GM12878 (cell line): Measurements from ENCODE around the gene SETD5. TPM values are rescaled to one million over a fixed set of nuclear protein-coding genes. Genes with fewer than 3 reads are reported as not detected.

ENCODE experiments used
- ATAC-seq: fragments of 200-7000 bp; cut with Tn5 transposase; 3 replicates; pipeline ENCODE4 v1.9.1; 2020; ENCODE audit warnings: mild to moderate bottlenecking, moderate library complexity
- BruUV-seq: library from RNA; stranded (reverse); fragments of 400-500 nt; replicated peaks from 2 replicates; lab custom pipeline; 2021; lab: Mats Ljungman, UMichigan
- CTCF ChIA-PET: fragments of 300-600 bp; sonication (Branson Sonifier 250); formaldehyde crosslinking; extraction: SDS; loops from one replicate; lab custom pipeline; 2021; ENCODE audit warnings: inconsistent platforms; lab: Yijun Ruan, JAX
- POLR2A ChIA-PET: fragments of 350-600 bp; formaldehyde crosslinking; extraction: SDS; loops from one replicate; lab custom pipeline; 2021; ENCODE audit warnings: inconsistent platforms; lab: Charles Lee
- RAD21 ChIA-PET: fragments of 300-600 bp; sonication (Branson Sonifier 250); formaldehyde crosslinking; loops from one replicate; lab custom pipeline; 2023; ENCODE audit warnings: antibody characterized with exemption; ENCODE audit not compliant: unreplicated experiment; lab: Charles Lee
- SMC1A ChIA-PET: fragments of 300-600 bp; sonication (Branson Sonifier 250); formaldehyde crosslinking; loops from one replicate; lab custom pipeline; 2023; ENCODE audit not compliant: unreplicated experiment, uncharacterized antibody; lab: Charles Lee
- DNase-seq: peaks from one replicate; pipeline ENCODE4 v3.0.0-alpha.2; 2011; ENCODE audit warnings: low read depth, low spot score
- FAIRE-seq: peaks from 3 replicates; lab custom pipeline; 2011; peaks lifted over from hg19 to GRCh38; lab: Jason Lieb, UNC
- H2AFZ ChIP-seq: 2 replicates; pipeline ENCODE4 v1.6.0; 2011; ENCODE audit warnings: low read depth, low read length, control low read depth; ENCODE audit not compliant: control insufficient read depth
- H3K27ac ChIP-seq: 2 replicates; pipeline ENCODE4 v1.5.1; 2011; ENCODE audit warnings: control low read depth; ENCODE audit not compliant: control insufficient read depth, insufficient read depth
- H3K27me3 ChIP-seq, 2 experiments: replicated peaks in 1 of 2; 2 replicates each; pipeline versions ENCODE4 v1.6.0 to v1.6.1; 2011; ENCODE audit warnings: low read length in 1 of 2; ENCODE audit not compliant: control insufficient read depth in 2 of 2, insufficient read depth in 2 of 2
- H3K36me3 ChIP-seq, 2 experiments: 2 replicates each; pipeline ENCODE4 v1.5.1; 2011; ENCODE audit warnings: low read length in 1 of 2; ENCODE audit not compliant: control insufficient read depth in 2 of 2, insufficient read depth in 2 of 2
- H3K4me1 ChIP-seq: 2 replicates; pipeline ENCODE4 v1.6.1; 2011; ENCODE audit warnings: mild to moderate bottlenecking, low read length, moderate library complexity, mixed read lengths; ENCODE audit not compliant: control insufficient read depth, insufficient read depth
- H3K4me2 ChIP-seq: 2 replicates; pipeline ENCODE4 v1.6.0; 2011; ENCODE audit warnings: control low read depth; ENCODE audit not compliant: control insufficient read depth, insufficient read depth
- H3K4me3 ChIP-seq: fragments of 200-600 bp; sonication (generic); 2 replicates; pipeline ENCODE4 v1.5.1; 2016
- H3K79me2 ChIP-seq: 2 replicates; pipeline ENCODE4 v1.6.0; 2011; ENCODE audit warnings: low read length; ENCODE audit not compliant: control insufficient read depth, insufficient read depth
- H3K9ac ChIP-seq: 2 replicates; pipeline ENCODE4 v1.8.0; 2011; ENCODE audit warnings: low read length, control low read depth, mixed read lengths; ENCODE audit not compliant: control insufficient read depth, insufficient read depth
- H3K9me3 ChIP-seq: replicated peaks from 3 replicates; pipeline ENCODE4 v1.5.1; 2011; ENCODE audit warnings: mild to moderate bottlenecking, low read length; ENCODE audit not compliant: control insufficient read depth, insufficient read depth
- H4K20me1 ChIP-seq: 2 replicates; pipeline ENCODE4 v1.6.0; 2011; ENCODE audit not compliant: control insufficient read depth, insufficient read depth
- E2F4 ChIP-seq: IDR thresholded peaks from 2 replicates; pipeline ENCODE4 v1.6.1; 2012; ENCODE audit warnings: low read depth, low read length, improper control_type of control experiment
- NR2C2 ChIP-seq: IDR thresholded peaks from 2 replicates; pipeline ENCODE4 v1.6.1; 2011; ENCODE audit warnings: borderline replicate concordance, low read depth; ENCODE audit not compliant: control insufficient read depth, insufficient read length
- STAT3 ChIP-seq: IDR thresholded peaks from 2 replicates; pipeline ENCODE4 v1.6.1; 2011; ENCODE audit warnings: low read depth, low read length, improper control_type of control experiment
- ZBTB11 ChIP-seq: fragments of 450-650 bp; formaldehyde crosslinking; IDR thresholded peaks from 2 replicates; pipeline ENCODE4 v1.5.0; 2022; ENCODE audit warnings: mild to moderate bottlenecking, missing genetic modification characterization
- WGBS: methylation state at CpG from one replicate; pipeline ENCODE4 v1.1.6; 2016; ENCODE audit warnings: low lambda C conversion rate; ENCODE audit not compliant: insufficient replicate concordance, insufficient coverage; ENCODE audit errors: missing lambda C conversion rate; 5-methylcytosine and 5-hydroxymethylcytosine counted together
- in situ Hi-C: fragments of 300-500 bp; cut with MboI; formaldehyde crosslinking; loops from 9 replicates; pipeline ENCODE4 v1.14.3; 2018; ENCODE audit warnings: mixed read lengths
- intact Hi-C: fragments of 100-400 bp; cut with micrococcal nuclease; formaldehyde crosslinking; loops from one replicate; pipeline ENCODE4 v1.14.2; 2022; ENCODE audit not compliant: unreplicated experiment
- polyA plus RNA-seq, 11 experiments: library from polyadenylated mRNA; depleted of rRNA in 4 of 11; unstranded in 6 of 11; stranded (reverse) in 5 of 11; fragments of >200 nt; fragmentation: Nextera tagmentation in 4 of 11; fragmentation: Illumina TruSeq in 1 of 11; extraction: Ambion mirVana in 4 of 11; extraction: Trizol in 1 of 11; gene quantifications; 1 replicate in 1 of 11; 2 replicates in 10 of 11; pipeline versions ENCODE4 v1.2.1 to v1.2.3, GENCODE V29; 2011 to 2016; ENCODE audit warnings: inconsistent platforms in 2 of 11, missing spikeins in 2 of 11, low read depth in 1 of 11
- total RNA-seq, 4 experiments: library from RNA; depleted of rRNA in 3 of 4; stranded (reverse); fragments of >200 nt in 3 of 4; fragmentation: Illumina TruSeq in 1 of 4; extraction: Trizol in 1 of 4; gene quantifications; 2 replicates each; pipeline versions ENCODE4 v1.2.1 to v1.2.3, GENCODE V29; 2013 to 2021

The SETD5 gene
- total and polyA plus RNA-seq, 10 of the 15 experiments (the other 5 are each of a cell fraction or from before 2014, with no cell fraction given): 8.2 to 94.0 (median 55.4) TPM

GRCh38 chr3:9411302-9411701 lies 13.9 kb downstream of the SETD5 start:
- no peak overlapping the region for H3K27ac ChIP-seq
- POLR2A ChIA-PET: interaction anchor here (0.7 to 2.8 kb wide), 3 partner anchors 12 to 34 kb away, joined by 3 to 18 read pairs (median 9); partner anchors contain the start of gene SETD5
- 91% methylated on average over 1 of the region's 1 CpG for WGBS

More at GRCh38 chr3:9411302-9411701, 13.9 kb downstream of the SETD5 start:
- no TSS peak for BruUV-seq
- TF ChIP-seq NR2C2: no peak
- TF ChIP-seq STAT3: no peak
- TF ChIP-seq E2F4: no peak
- TF ChIP-seq ZBTB11: no peak
- TF ChIP-seq, all 136 proteins: peak for 0
- no peak overlapping the region for H3K4me3 ChIP-seq
- CTCF ChIA-PET: interaction anchor here (0.6 to 1.3 kb wide), 3 partner anchors 8 to 439 kb away, joined by 3 read pairs; no protein-coding TSS in a partner anchor
- H3K4me1 ChIP-seq: peaks cover 4% of the 10 kb centered on the region; the same call in 1 of the 2 replicates
- SMC1A ChIA-PET: interaction anchor here (1.6 to 1.7 kb wide), 2 partner anchors 8 to 16 kb away, joined by 4 to 12 read pairs; no protein-coding TSS in a partner anchor
- no peaks in the 10 kb centered on the region for H3K27me3 ChIP-seq
- RAD21 ChIA-PET: interaction anchor here (1.2 kb wide), 1 partner anchor 82 kb away, joined by 3 read pairs; no protein-coding TSS in a partner anchor
- H3K9ac ChIP-seq: no peak overlapping the region
- H3K79me2 ChIP-seq: peaks cover 98% of the 10 kb centered on the region
- H3K4me2 ChIP-seq: no peak overlapping the region
- H2AFZ ChIP-seq: no peak overlapping the region
- H4K20me1 ChIP-seq: peaks cover 8% of the 10 kb centered on the region
- FAIRE-seq (no peak), ATAC-seq (no peak), DNase-seq (no peak)
- in situ Hi-C loops (no loop called here), intact Hi-C loops (no loop called here)
- H3K36me3 ChIP-seq: peaks cover 0 to 10% of the 10 kb centered on the region in 2 experiments
- H3K9me3 ChIP-seq: no peaks in the 10 kb centered on the region
